Natural killer cell treated with Interleukin-12 subunit alpha and Interleukin-12 subunit beta and Interleukin-15 and Interleukin-18, amount 100 ng/mL, for 72 hours (primary cell): ENCODE results near the gene CDKN2AIPNL. TPM values are rescaled to one million over a fixed set of nuclear protein-coding genes. Genes with fewer than 3 reads are reported as not detected.

ENCODE experiments used
- ATAC-seq, 2 donors: fragments of 150-1000 bp; cut with Tn5 transposase in 1 of 2; sonication (Bioruptor Pico), chemical (Tn5 transposase) in 1 of 2; 2 replicates each; pipeline ENCODE4 v1.10.0; 2021
- DNase-seq: peaks from one replicate; pipeline ENCODE4 v3.0.0; 2022; ENCODE audit warnings: low spot score
- H3K27ac Mint-ChIP-seq, 2 donors: 1 replicate in 1 of 2; 2 replicates in 1 of 2; pipeline ENCODE4 v1.8.0; 2022; ENCODE audit warnings: mixed read lengths in 2 of 2, mild to moderate bottlenecking in 1 of 2, moderate library complexity in 1 of 2
- H3K27me3 Mint-ChIP-seq, 2 donors: 1 replicate in 1 of 2; 2 replicates in 1 of 2; pipeline ENCODE4 v1.8.0; 2022; ENCODE audit warnings: mixed read lengths in 2 of 2
- H3K36me3 Mint-ChIP-seq: one replicate; pipeline ENCODE4 v1.8.0; 2022; ENCODE audit warnings: mixed read lengths
- H3K4me1 Mint-ChIP-seq, 2 donors: 1 replicate in 1 of 2; 2 replicates in 1 of 2; pipeline ENCODE4 v1.8.0; 2022; ENCODE audit warnings: low read depth in 2 of 2, mixed read lengths in 2 of 2, mild to moderate bottlenecking in 1 of 2
- H3K4me3 Mint-ChIP-seq: one replicate; pipeline ENCODE4 v1.8.0; 2022; ENCODE audit warnings: mixed read lengths
- H3K9me3 Mint-ChIP-seq: 2 replicates; pipeline ENCODE4 v1.8.0; 2022; ENCODE audit warnings: mixed read lengths
- total RNA-seq, 2 donors: library from RNA; stranded (reverse); gene quantifications; one replicate each; pipeline ENCODE4 v1.2.3, GENCODE V29; 2022

CDKN2AIPNL gene
- 10 to 100 TPM; 28.2 to 36.5 TPM for total RNA-seq

- Mint-ChIP-seq H3K27me3 (no peaks in the 10 kb centered on the region), H3K9me3 (no peaks in the 10 kb centered on the region), H3K36me3 (no peaks in the 10 kb centered on the region), H3K4me1 (peaks cover 24% of the 10 kb centered on the region in 2 donors), H3K27ac (peak within 1 kb of the TSS; percentile 82 to 87), H3K4me3 (peak within 1 kb of the TSS; percentile 95)
- peak; percentile 100 for ATAC-seq
- peak; percentile 95 for DNase-seq
Measured at GRCh38 chr5:134411546-134412266, at the start of gene CDKN2AIPNL. TSS of gene CDKN2AIPNL (minus strand) at chr5:134411881. CDS start at chr5:134411854, 27 bp downstream.

- Mint-ChIP-seq H3K36me3 (no peaks in the 10 kb centered on the region), H3K27me3 (no peaks in the 10 kb centered on the region), H3K4me1 (peaks cover 4 to 9% of the 10 kb centered on the region in 2 donors), H3K27ac (peak overlapping the region in 1 of 2 donors; percentile 21), H3K4me3 (no peak overlapping the region), H3K9me3 (no peaks in the 10 kb centered on the region)
- no peak for DNase-seq
- ATAC-seq, result no peak
Measured at GRCh38 chr5:134460551-134460950, 48.9 kb upstream of the CDKN2AIPNL start.

GRCh38 chr5:134459491-134459890 lies 47.8 kb upstream of the CDKN2AIPNL start:
- Mint-ChIP-seq H3K4me1 (peaks cover 4 to 9% of the 10 kb centered on the region in 2 donors), H3K27ac (no peak overlapping the region)

GRCh38 chr5:134459010-134459403 lies 47.3 kb upstream of the CDKN2AIPNL start:
- peak in 1 of 2 donors; percentile 14 for ATAC-seq
- peaks cover 4 to 9% of the 10 kb centered on the region in 2 donors for H3K4me1 Mint-ChIP-seq
- no peak overlapping the region for H3K27ac Mint-ChIP-seq
- H3K9me3 Mint-ChIP-seq, result no peaks in the 10 kb centered on the region
- H3K27me3 Mint-ChIP-seq, result peaks cover 0 to 3% of the 10 kb centered on the region in 2 donors
- no peak overlapping the region for H3K4me3 Mint-ChIP-seq
- H3K36me3 Mint-ChIP-seq, result no peaks in the 10 kb centered on the region
- DNase-seq, result no peak

More at GRCh38 chr5:134459491-134459890, 47.8 kb upstream of the CDKN2AIPNL start:
- Mint-ChIP-seq H3K36me3 (no peaks in the 10 kb centered on the region), H3K27me3 (peaks cover 0 to 3% of the 10 kb centered on the region in 2 donors), H3K4me3 (no peak overlapping the region), H3K9me3 (no peaks in the 10 kb centered on the region)
- DNase-seq (no peak), ATAC-seq (no peak)

GRCh38 chr5:134458234-134459009 lies 46.7 kb upstream of the CDKN2AIPNL start:
- DNase-seq (no peak), ATAC-seq (no peak)
- no peak overlapping the region for H3K4me3 Mint-ChIP-seq
- H3K9me3 Mint-ChIP-seq, result no peaks in the 10 kb centered on the region
- peaks cover 4 to 9% of the 10 kb centered on the region in 2 donors for H3K4me1 Mint-ChIP-seq
- peaks cover 0 to 3% of the 10 kb centered on the region in 2 donors for H3K27me3 Mint-ChIP-seq
- H3K27ac Mint-ChIP-seq, result no peak overlapping the region
- no peaks in the 10 kb centered on the region for H3K36me3 Mint-ChIP-seq

- DNase-seq, result no peak
- Mint-ChIP-seq H3K27me3 (peaks cover 0 to 3% of the 10 kb centered on the region in 2 donors), H3K4me3 (no peak overlapping the region), H3K27ac (no peak overlapping the region), H3K4me1 (peaks cover 4 to 9% of the 10 kb centered on the region in 2 donors), H3K36me3 (no peaks in the 10 kb centered on the region), H3K9me3 (no peaks in the 10 kb centered on the region)
- peak in 1 of 2 donors; percentile 28 for ATAC-seq
Measured at GRCh38 chr5:134457801-134458200, 46.1 kb upstream of the CDKN2AIPNL start.

GRCh38 chr5:134456825-134457224 lies 45.1 kb upstream of the CDKN2AIPNL start:
- ATAC-seq, result no peak
- Mint-ChIP-seq H3K27me3 (peaks cover 0 to 3% of the 10 kb centered on the region in 2 donors), H3K4me3 (no peak overlapping the region), H3K27ac (no peak overlapping the region), H3K4me1 (peaks cover 4 to 9% of the 10 kb centered on the region in 2 donors), H3K36me3 (no peaks in the 10 kb centered on the region), H3K9me3 (no peaks in the 10 kb centered on the region)
- no peak for DNase-seq

- no peak overlapping the region for H3K4me3 Mint-ChIP-seq
- H3K9me3 Mint-ChIP-seq, result peaks cover under 1% of the 10 kb centered on the region
- H3K27ac Mint-ChIP-seq, result peak overlapping the region in 1 of 2 donors; percentile 28
- no peak for ATAC-seq
- DNase-seq, result no peak
- H3K36me3 Mint-ChIP-seq, result no peaks in the 10 kb centered on the region
- peaks cover 0 to 3% of the 10 kb centered on the region in 2 donors for H3K27me3 Mint-ChIP-seq
- H3K4me1 Mint-ChIP-seq, result peaks cover 10 to 18% of the 10 kb centered on the region in 2 donors
Measured at GRCh38 chr5:134455466-134455865, 43.8 kb upstream of the CDKN2AIPNL start.

GRCh38 chr5:134453016-134453415 lies 41.3 kb upstream of the CDKN2AIPNL start:
- H3K4me3 Mint-ChIP-seq, result no peak overlapping the region
- H3K27me3 Mint-ChIP-seq, result peaks cover 0 to 3% of the 10 kb centered on the region in 2 donors
- no peaks in the 10 kb centered on the region for H3K36me3 Mint-ChIP-seq
- peaks cover 3% of the 10 kb centered on the region for H3K9me3 Mint-ChIP-seq
- H3K4me1 Mint-ChIP-seq, result peaks cover 16 to 26% of the 10 kb centered on the region in 2 donors
- ATAC-seq (no peak), DNase-seq (no peak)
- H3K27ac Mint-ChIP-seq, result no peak overlapping the region

- DNase-seq (no peak), ATAC-seq (no peak)
- Mint-ChIP-seq H3K27me3 (peaks cover 0 to 3% of the 10 kb centered on the region in 2 donors), H3K4me1 (peaks cover 12 to 21% of the 10 kb centered on the region in 2 donors), H3K9me3 (peaks cover 3% of the 10 kb centered on the region), H3K27ac (no peak overlapping the region), H3K4me3 (no peak overlapping the region), H3K36me3 (no peaks in the 10 kb centered on the region)
Measured at GRCh38 chr5:134451936-134452505, 40.3 kb upstream of the CDKN2AIPNL start.

- ATAC-seq (no peak), DNase-seq (no peak)
- no peaks in the 10 kb centered on the region for H3K36me3 Mint-ChIP-seq
- peaks cover 0 to 3% of the 10 kb centered on the region in 2 donors for H3K27me3 Mint-ChIP-seq
- H3K9me3 Mint-ChIP-seq, result peaks cover 3% of the 10 kb centered on the region
- no peak overlapping the region for H3K4me3 Mint-ChIP-seq
- H3K27ac Mint-ChIP-seq, result no peak overlapping the region
- H3K4me1 Mint-ChIP-seq, result peaks cover 12 to 17% of the 10 kb centered on the region in 2 donors
Measured at GRCh38 chr5:134451225-134451935, 39.7 kb upstream of the CDKN2AIPNL start.

GRCh38 chr5:134450374-134450773 lies 38.7 kb upstream of the CDKN2AIPNL start:
- no peaks in the 10 kb centered on the region for H3K36me3 Mint-ChIP-seq
- H3K4me1 Mint-ChIP-seq, result peaks cover 12 to 17% of the 10 kb centered on the region in 2 donors
- H3K27me3 Mint-ChIP-seq, result peaks cover 0 to 3% of the 10 kb centered on the region in 2 donors
- ATAC-seq (peak; percentile 81 to 87), DNase-seq (no peak)
- peak overlapping the region in 1 of 2 donors; percentile 5 for H3K27ac Mint-ChIP-seq
- peak overlapping the region; percentile 7 for H3K4me3 Mint-ChIP-seq
- peaks cover 3% of the 10 kb centered on the region for H3K9me3 Mint-ChIP-seq

- Mint-ChIP-seq H3K27ac (peak overlapping the region in 1 of 2 donors; percentile 54), H3K4me3 (no peak overlapping the region), H3K9me3 (peaks cover 3% of the 10 kb centered on the region), H3K27me3 (no peaks in the 10 kb centered on the region), H3K36me3 (no peaks in the 10 kb centered on the region), H3K4me1 (peaks cover 17 to 18% of the 10 kb centered on the region in 2 donors)
- ATAC-seq (no peak), DNase-seq (no peak)
Measured at GRCh38 chr5:134449167-134449566, 37.5 kb upstream of the CDKN2AIPNL start.
